Measurements from ENCODE around the gene PSD2. TPM values are rescaled to one million over a fixed set of nuclear protein-coding genes. Genes with fewer than 3 reads are reported as not detected.

Gene PSD2
- total RNA-seq, 4 donors from 2014 or later: 0.30 to 0.76 TPM; not detected in 2

DNA sequence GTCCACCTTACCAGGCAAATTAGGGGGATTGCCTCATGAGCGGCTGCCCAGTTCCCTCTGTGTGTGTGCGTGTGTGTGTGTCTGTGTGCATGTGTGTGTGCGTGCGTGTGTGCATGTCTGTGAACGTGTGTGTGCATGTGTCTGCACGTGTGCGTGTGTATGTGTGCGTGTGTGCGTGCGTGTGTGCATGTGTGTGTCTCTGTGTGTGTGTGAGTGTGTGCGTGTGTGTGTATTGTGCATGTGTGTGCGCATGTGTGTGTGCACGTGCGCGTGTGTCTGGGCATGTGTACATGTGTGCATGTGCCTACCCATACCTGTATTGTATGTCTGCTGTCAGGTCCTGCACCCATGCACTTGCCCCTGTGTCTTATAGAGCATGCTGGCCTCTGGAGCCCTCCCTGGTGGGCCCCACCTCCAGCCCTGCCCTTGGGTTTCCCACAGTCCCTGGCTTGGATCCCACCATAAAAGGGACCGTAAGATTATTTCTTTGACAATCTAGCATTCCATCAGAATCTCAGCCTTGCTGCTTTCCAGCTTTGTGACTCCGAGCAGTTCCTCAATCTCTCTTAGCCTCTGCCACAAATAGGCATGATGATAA lies 9.3 kb downstream of the PSD2 start:
- no peak overlapping the region for H3K27ac ChIP-seq
- no peaks in the 10 kb centered on the region for H3K9me3 ChIP-seq
- H3K27me3 ChIP-seq: no peaks in the 10 kb centered on the region
- no peak for TF ChIP-seq POLR2A (IDR thresholded peaks at IDR 0.05)
- TF ChIP-seq, protein P1, sequence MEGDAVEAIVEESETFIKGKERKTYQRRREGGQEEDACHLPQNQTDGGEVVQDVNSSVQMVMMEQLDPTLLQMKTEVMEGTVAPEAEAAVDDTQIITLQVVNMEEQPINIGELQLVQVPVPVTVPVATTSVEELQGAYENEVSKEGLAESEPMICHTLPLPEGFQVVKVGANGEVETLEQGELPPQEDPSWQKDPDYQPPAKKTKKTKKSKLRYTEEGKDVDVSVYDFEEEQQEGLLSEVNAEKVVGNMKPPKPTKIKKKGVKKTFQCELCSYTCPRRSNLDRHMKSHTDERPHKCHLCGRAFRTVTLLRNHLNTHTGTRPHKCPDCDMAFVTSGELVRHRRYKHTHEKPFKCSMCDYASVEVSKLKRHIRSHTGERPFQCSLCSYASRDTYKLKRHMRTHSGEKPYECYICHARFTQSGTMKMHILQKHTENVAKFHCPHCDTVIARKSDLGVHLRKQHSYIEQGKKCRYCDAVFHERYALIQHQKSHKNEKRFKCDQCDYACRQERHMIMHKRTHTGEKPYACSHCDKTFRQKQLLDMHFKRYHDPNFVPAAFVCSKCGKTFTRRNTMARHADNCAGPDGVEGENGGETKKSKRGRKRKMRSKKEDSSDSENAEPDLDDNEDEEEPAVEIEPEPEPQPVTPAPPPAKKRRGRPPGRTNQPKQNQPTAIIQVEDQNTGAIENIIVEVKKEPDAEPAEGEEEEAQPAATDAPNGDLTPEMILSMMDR (IDR thresholded peaks at IDR 0.05): no peak
- no peak for DNase-seq
- no peak overlapping the region for H3K4me3 ChIP-seq
- intact Hi-C loops (cut with DNase I; ENCODE audit: low total_unique reads): no loop called here
- no peaks in the 10 kb centered on the region for H3K4me1 ChIP-seq
- H3K36me3 ChIP-seq: no peaks in the 10 kb centered on the region

DNA sequence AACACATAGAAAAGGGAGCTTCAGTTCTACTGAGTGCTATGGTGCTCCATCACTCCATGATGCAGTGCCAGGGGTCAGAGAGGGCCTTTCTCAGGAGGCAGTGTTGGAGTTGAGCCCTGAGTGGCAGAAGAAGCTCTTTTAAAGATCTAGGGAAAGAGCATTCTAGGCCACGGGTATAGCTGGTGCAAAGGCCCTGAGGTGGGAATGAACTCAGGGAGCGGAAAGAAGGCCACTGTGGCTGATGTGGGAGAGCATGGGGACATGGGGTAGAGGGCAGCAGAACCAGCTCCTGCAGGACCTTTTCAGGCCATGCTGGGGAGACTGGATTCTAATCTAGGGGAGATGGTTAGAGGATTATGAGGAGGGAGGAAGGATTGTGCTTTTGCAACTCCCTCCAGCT lies 9.9 kb downstream of the PSD2 start:
- H3K36me3 ChIP-seq: no peaks in the 10 kb centered on the region
- H3K27ac ChIP-seq: no peak overlapping the region
- no peaks in the 10 kb centered on the region for H3K9me3 ChIP-seq
- no peaks in the 10 kb centered on the region for H3K4me1 ChIP-seq
- intact Hi-C loops (cut with DNase I; ENCODE audit: low total_unique reads): no loop called here
- H3K27me3 ChIP-seq: no peaks in the 10 kb centered on the region
- TF ChIP-seq POLR2A (IDR thresholded peaks at IDR 0.05): no peak
- TF ChIP-seq, protein P1 (IDR thresholded peaks at IDR 0.05): no peak
- H3K4me3 ChIP-seq: no peak overlapping the region
- no peak for DNase-seq

DNA sequence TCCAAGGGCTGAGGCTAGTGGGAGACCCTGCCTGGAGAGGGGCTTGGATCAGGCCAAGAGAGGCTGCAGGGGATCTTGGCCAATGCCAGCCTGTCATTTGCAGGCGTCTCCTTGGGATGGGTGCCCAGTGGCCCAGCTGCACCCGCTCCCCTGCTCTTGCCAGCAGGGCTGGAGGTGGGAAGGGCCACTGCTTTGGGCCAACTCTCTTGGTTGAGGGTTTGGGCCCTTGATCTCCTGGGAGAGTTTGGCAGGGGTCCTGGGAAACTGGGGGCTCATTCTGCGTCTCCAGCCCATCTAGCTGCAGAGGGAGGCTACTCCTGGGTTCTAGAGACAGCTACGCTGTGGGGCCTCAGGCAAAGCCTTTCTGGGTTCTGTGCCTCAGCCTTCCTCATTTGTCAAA lies 10.5 kb downstream of the PSD2 start:
- H3K36me3 ChIP-seq: no peaks in the 10 kb centered on the region
- TF ChIP-seq, protein P1 (IDR thresholded peaks at IDR 0.05): no peak
- no peak for TF ChIP-seq POLR2A (IDR thresholded peaks at IDR 0.05)
- no peak for DNase-seq
- H3K9me3 ChIP-seq: no peaks in the 10 kb centered on the region
- no peaks in the 10 kb centered on the region for H3K4me1 ChIP-seq
- H3K27me3 ChIP-seq: no peaks in the 10 kb centered on the region
- intact Hi-C loops (cut with DNase I; ENCODE audit: low total_unique reads): no loop called here
- no peak overlapping the region for H3K27ac ChIP-seq
- H3K4me3 ChIP-seq: no peak overlapping the region

DNA sequence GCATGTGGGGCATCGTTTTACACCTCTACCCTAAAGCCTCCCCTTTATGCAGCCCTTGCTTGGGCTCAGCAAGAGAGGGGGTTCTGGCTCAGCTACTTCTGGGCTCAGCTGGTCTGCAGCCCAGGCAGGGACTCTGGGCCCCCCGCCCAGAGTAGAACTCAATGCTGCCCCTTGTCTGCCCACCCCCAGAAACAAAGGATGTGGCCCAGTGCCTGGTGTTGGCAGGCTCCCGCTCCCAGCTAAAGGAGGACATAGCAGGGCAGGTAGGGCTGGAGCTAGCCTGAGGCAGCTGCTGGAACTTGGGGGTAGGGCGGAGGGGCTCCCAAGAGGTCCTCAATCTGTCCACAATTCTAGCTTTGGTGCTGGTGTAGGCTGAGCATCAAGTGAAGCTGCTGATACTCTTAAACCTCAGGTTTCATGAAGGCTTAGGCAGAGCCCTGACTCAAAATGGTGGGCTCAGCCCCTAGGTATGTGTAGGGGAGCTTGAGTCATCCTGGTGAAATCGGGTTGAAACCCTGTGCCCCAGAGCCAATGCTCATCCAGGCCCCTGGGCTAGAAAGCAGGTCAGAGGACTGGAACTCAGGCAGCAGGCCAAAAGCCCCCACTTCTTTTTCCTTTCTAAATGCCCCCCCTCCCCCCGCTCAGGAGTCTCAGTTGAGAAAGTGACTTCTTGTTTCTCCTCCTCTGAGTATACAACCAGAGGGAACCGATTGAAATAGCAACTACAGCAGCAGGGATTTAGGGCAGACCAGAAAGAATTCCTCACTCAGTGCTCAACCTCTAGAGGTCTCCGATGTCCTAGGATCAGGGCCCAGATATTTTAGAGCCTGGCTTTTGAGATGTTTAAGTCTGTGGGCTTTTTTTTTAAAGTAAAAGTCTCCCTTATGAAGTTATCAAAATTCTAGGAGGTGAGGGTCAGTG lies 11.4 kb downstream of the PSD2 start:
- intact Hi-C loops (cut with DNase I; ENCODE audit: low total_unique reads): no loop called here
- TF ChIP-seq POLR2A (IDR thresholded peaks at IDR 0.05): no peak
- TF ChIP-seq, protein P1 (IDR thresholded peaks at IDR 0.05): no peak

DNA sequence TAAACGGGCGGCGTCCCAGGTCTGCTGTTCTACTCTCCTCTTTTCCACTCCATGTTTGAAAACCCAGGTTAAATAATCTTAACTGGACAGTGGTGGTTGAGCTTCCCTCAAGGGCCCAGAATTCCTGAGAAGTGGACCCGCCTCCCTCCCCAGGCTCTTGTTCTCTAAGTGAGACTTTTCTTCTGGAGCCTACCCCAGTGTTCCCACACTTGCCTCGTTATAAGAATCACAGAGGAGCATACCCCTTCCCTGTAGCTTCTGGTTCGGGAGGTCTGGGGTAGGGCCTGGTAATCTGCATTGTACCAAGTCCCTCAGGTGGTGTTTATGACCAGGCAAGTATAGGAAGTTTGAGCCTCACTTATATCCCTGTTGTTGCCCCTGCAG lies 12.0 kb downstream of the PSD2 start:
- H3K36me3 ChIP-seq: no peaks in the 10 kb centered on the region
- H3K4me1 ChIP-seq: no peaks in the 10 kb centered on the region
- TF ChIP-seq, protein P1 (IDR thresholded peaks at IDR 0.05): no peak
- TF ChIP-seq POLR2A (IDR thresholded peaks at IDR 0.05): no peak
- H3K27ac ChIP-seq: no peak overlapping the region
- intact Hi-C loops (cut with DNase I; ENCODE audit: low total_unique reads): no loop called here
- H3K27me3 ChIP-seq: no peaks in the 10 kb centered on the region
- no peaks in the 10 kb centered on the region for H3K9me3 ChIP-seq
- H3K4me3 ChIP-seq: no peak overlapping the region
- DNase-seq: no peak

More for the DNA sequence above, 11.4 kb downstream of the PSD2 start:
- Histone ChIP-seq H3K9me3 (no peaks in the 10 kb centered on the region), H3K27me3 (no peaks in the 10 kb centered on the region), H3K4me3 (no peak overlapping the region), H3K36me3 (no peaks in the 10 kb centered on the region), H3K4me1 (no peaks in the 10 kb centered on the region), H3K27ac (no peak overlapping the region)
- DNase-seq: no peak
